Muscle of leg (tissue), 16 donors: ENCODE data around the gene HPDL. TPM values are rescaled to one million over a fixed set of nuclear protein-coding genes. Genes with fewer than 3 reads are reported as not detected.
"Not testable (repeated sequence)": the region's sequence is repeated elsewhere in the genome, so short reads cannot be mapped to it uniquely, and the experiment has no call there.

Source experiments
- DNase-seq: peaks from one replicate; pipeline ENCODE4 v3.0.0; 2013
- H3K27ac ChIP-seq: one replicate; pipeline ENCODE4 v1.5.1; 2013; ENCODE audit warnings: mild to moderate bottlenecking, low read length, control low read depth
- H3K27me3 ChIP-seq: one replicate; pipeline ENCODE4 v1.6.1; 2013; ENCODE audit warnings: low read length; ENCODE audit not compliant: control insufficient read depth, insufficient read depth
- H3K36me3 ChIP-seq: one replicate; pipeline ENCODE4 v1.6.1; 2013; ENCODE audit warnings: low read length; ENCODE audit not compliant: control insufficient read depth, insufficient read depth
- H3K4me1 ChIP-seq: one replicate; pipeline ENCODE4 v1.6.1; 2013; ENCODE audit warnings: low read length; ENCODE audit not compliant: control insufficient read depth, insufficient read depth
- H3K4me3 ChIP-seq: one replicate; pipeline ENCODE4 v1.5.1; 2013; ENCODE audit warnings: low read length, control low read depth
- H3K9me3 ChIP-seq: replicated peaks from 2 replicates; pipeline ENCODE4 v1.6.1; 2013; ENCODE audit warnings: low read depth, low read length; ENCODE audit not compliant: control insufficient read depth
- WGBS: methylation state at CpG from one replicate; pipeline ENCODE4 v1.1.5; 2013; ENCODE audit warnings: missing lambda C conversion rate; ENCODE audit not compliant: insufficient coverage; 5-methylcytosine and 5-hydroxymethylcytosine counted together
- long read RNA-seq, 11 donors: transcript quantifications; one replicate each; lab custom pipeline, GENCODE V29; 2026
- polyA plus RNA-seq, 8 donors: library from polyadenylated mRNA; unstranded; fragments of 120-200 nt; gene quantifications; one replicate each; pipeline versions ENCODE4 v1.2.1 to v1.2.3, GENCODE V29; 2013; ENCODE audit warnings: inconsistent platforms in 1 of 8, low replicate concordance in 1 of 8; ENCODE audit not compliant: insufficient read length in 8 of 8, insufficient read depth in 1 of 8
- total RNA-seq: library from RNA; stranded (reverse); fragments of 120-200 nt; gene quantifications from one replicate; pipeline ENCODE4 v1.2.4, GENCODE V29; 2013

HPDL gene
- total RNA-seq (2.6 TPM), polyA plus RNA-seq (1 to 10 TPM; 1.3 to 2.5 (median 1.8) TPM)
- long read RNA-seq, donor 1, partial matches to known transcripts = 0 of 2 reads
- long read RNA-seq, donor 1, other reads (novel, unspliced or antisense) = 0 of 2 reads
- long read RNA-seq, donor 2 = 0 reads
- long read RNA-seq, donor 3, partial matches to known transcripts = 0 of 4 reads
- long read RNA-seq, donor 3, other reads (novel, unspliced or antisense) = 0 of 4 reads
- long read RNA-seq, donor 4 = 0 reads
- long read RNA-seq, donor 5, partial matches to known transcripts = 0 of 4 reads
- long read RNA-seq, donor 5, other reads (novel, unspliced or antisense) = 0 of 4 reads
- long read RNA-seq, donor 6, partial matches to known transcripts = 0 of 4 reads
- long read RNA-seq, donor 6, other reads (novel, unspliced or antisense) = 0 of 4 reads
- long read RNA-seq, donor 7, partial matches to known transcripts = 0 of 3 reads
- long read RNA-seq, donor 7, other reads (novel, unspliced or antisense) = 0 of 3 reads
- long read RNA-seq, donor 8, partial matches to known transcripts = 0 of 3 reads
- long read RNA-seq, donor 8, other reads (novel, unspliced or antisense) = 0 of 3 reads
- long read RNA-seq, donor 9, partial matches to known transcripts = 0 of 2 reads
- long read RNA-seq, donor 9, other reads (novel, unspliced or antisense) = 0 of 2 reads
- long read RNA-seq, donor 10 = 0 reads
- long read RNA-seq, donor 11, partial matches to known transcripts = 0 of 2 reads
- long read RNA-seq, donor 11, other reads (novel, unspliced or antisense) = 0 of 2 reads

GRCh38 chr1:45326627-45327623 is at the start of gene HPDL:
HPDL (plus strand) TSS chr1:45326895; CDS start chr1:45327149, 254 bp downstream.
- H3K27ac ChIP-seq = no peak within 1 kb of the TSS
- peaks cover 2% of the 10 kb centered on the region for H3K27me3 ChIP-seq
- H3K4me1 ChIP-seq = peaks cover 23% of the 10 kb centered on the region
- 3% methylated on average over 92 of the region's 96 CpGs for WGBS
- peak within 1 kb of the TSS; percentile 54 for H3K4me3 ChIP-seq
- no peaks in the 10 kb centered on the region for H3K9me3 ChIP-seq
- DNase-seq = peak; percentile 83
- peaks cover 25% of the 10 kb centered on the region for H3K36me3 ChIP-seq

GRCh38 chr1:45282351-45282750 is 44.3 kb upstream of the HPDL start:
- no peak for DNase-seq
- Histone ChIP-seq H3K9me3 (peaks cover 3% of the 10 kb centered on the region), H3K4me1 (no peaks in the 10 kb centered on the region), H3K4me3 (no peak overlapping the region), H3K27me3 (no peaks in the 10 kb centered on the region), H3K36me3 (no peaks in the 10 kb centered on the region), H3K27ac (no peak overlapping the region)
- WGBS = 60% methylated on average over 1 of the region's 3 CpGs

- DNase-seq, H3K36me3 ChIP-seq, H3K4me3 ChIP-seq, H3K9me3 ChIP-seq, H3K27me3 ChIP-seq, H3K27ac ChIP-seq, H3K4me1 ChIP-seq: not testable (repeated sequence)
- WGBS = 76% methylated on average over 9 of the region's 9 CpGs
Measured at GRCh38 chr1:45284858-45285257, 41.8 kb upstream of the HPDL start.

GRCh38 chr1:45286521-45286920 is 40.2 kb upstream of the HPDL start:
- H3K4me1 ChIP-seq, H3K36me3 ChIP-seq, DNase-seq, H3K27me3 ChIP-seq, H3K27ac ChIP-seq, H3K9me3 ChIP-seq, H3K4me3 ChIP-seq: not testable (repeated sequence)
- WGBS = no CpG with 5 or more reads among the region's 3 CpGs

- not testable (repeated sequence) for H3K36me3 ChIP-seq, H3K27me3 ChIP-seq, H3K4me1 ChIP-seq, H3K4me3 ChIP-seq, H3K27ac ChIP-seq, DNase-seq, H3K9me3 ChIP-seq
- WGBS = no CpG with 5 or more reads among the region's 6 CpGs
Measured at GRCh38 chr1:45291002-45291401, 35.7 kb upstream of the HPDL start.

GRCh38 chr1:45291716-45292115 is 35.0 kb upstream of the HPDL start:
- no peak for DNase-seq
- no CpG with 5 or more reads among the region's 2 CpGs for WGBS
- H3K27ac ChIP-seq = no peak overlapping the region
- no peak overlapping the region for H3K4me3 ChIP-seq
- no peaks in the 10 kb centered on the region for H3K27me3 ChIP-seq
- no peaks in the 10 kb centered on the region for H3K9me3 ChIP-seq
- no peaks in the 10 kb centered on the region for H3K4me1 ChIP-seq
- no peaks in the 10 kb centered on the region for H3K36me3 ChIP-seq

- Histone ChIP-seq H3K4me3 (no peak overlapping the region), H3K4me1 (peaks cover under 1% of the 10 kb centered on the region), H3K9me3 (no peaks in the 10 kb centered on the region), H3K36me3 (no peaks in the 10 kb centered on the region), H3K27me3 (no peaks in the 10 kb centered on the region), H3K27ac (no peak overlapping the region)
- DNase-seq = no peak
- 71% methylated on average over 5 of the region's 8 CpGs for WGBS
Measured at GRCh38 chr1:45297666-45298356, 28.9 kb upstream of the HPDL start.

- WGBS = 70% methylated on average over 1 of the region's 1 CpG
- no peaks in the 10 kb centered on the region for H3K27me3 ChIP-seq
- no peaks in the 10 kb centered on the region for H3K9me3 ChIP-seq
- H3K27ac ChIP-seq = no peak overlapping the region
- H3K4me3 ChIP-seq = no peak overlapping the region
- DNase-seq = no peak
- H3K4me1 ChIP-seq = peaks cover 8% of the 10 kb centered on the region
- no peaks in the 10 kb centered on the region for H3K36me3 ChIP-seq
Measured at GRCh38 chr1:45299296-45299695, 27.4 kb upstream of the HPDL start.

- Histone ChIP-seq H3K27ac (no peak overlapping the region), H3K4me1 (peaks cover 17% of the 10 kb centered on the region), H3K9me3 (no peaks in the 10 kb centered on the region), H3K27me3 (no peaks in the 10 kb centered on the region), H3K36me3 (no peaks in the 10 kb centered on the region), H3K4me3 (no peak overlapping the region)
- peak; percentile 87 for DNase-seq
- 0% methylated on average over 1 of the region's 4 CpGs for WGBS
Measured at GRCh38 chr1:45299981-45300668, 26.6 kb upstream of the HPDL start.
